ENCODE results near the gene PEX14.

PEX14 gene

GRCh38 chr1:10677491-10678391, 203.0 kb downstream of the PEX14 start:
- DNase-seq (ENCODE audit: insufficient read length, low spot score): no peak
- FAIRE-seq: no peak
- no peak for TF ChIP-seq CTCF (IDR thresholded peaks at IDR 0.05; ENCODE audit: insufficient read depth, missing control alignments)

- no peak for TF ChIP-seq CTCF (IDR thresholded peaks at IDR 0.05; ENCODE audit: insufficient read depth, missing control alignments)
- FAIRE-seq: no peak
- DNase-seq (ENCODE audit: insufficient read length, low spot score): no peak
Observed at GRCh38 chr1:10678402-10678801, 203.7 kb downstream of the PEX14 start.

- DNase-seq (ENCODE audit: insufficient read length, low spot score) (no peak), FAIRE-seq (no peak)
- TF ChIP-seq CTCF (IDR thresholded peaks at IDR 0.05; ENCODE audit: insufficient read depth, missing control alignments): no peak
Observed at GRCh38 chr1:10678852-10679251, 204.1 kb downstream of the PEX14 start.

- FAIRE-seq: no peak
- DNase-seq (ENCODE audit: insufficient read length, low spot score): no peak
Observed at GRCh38 chr1:10679496-10680220, 204.9 kb downstream of the PEX14 start.

More at GRCh38 chr1:10679496-10680220, 204.9 kb downstream of the PEX14 start:
- no peak for TF ChIP-seq CTCF (IDR thresholded peaks at IDR 0.05; ENCODE audit: insufficient read depth, missing control alignments)

Measured in D721Med (cell line).